HG02798 (cell line): Measurements from ENCODE around the gene EN2.

Experiments used
- ATAC-seq: cut with Tn5 transposase; IDR thresholded peaks from one replicate; pipeline ENCODE4 v1.9.1; 2021; ENCODE audit warnings: mild to moderate bottlenecking; ENCODE audit not compliant: unreplicated experiment, poor library complexity

The EN2 gene

DNA sequence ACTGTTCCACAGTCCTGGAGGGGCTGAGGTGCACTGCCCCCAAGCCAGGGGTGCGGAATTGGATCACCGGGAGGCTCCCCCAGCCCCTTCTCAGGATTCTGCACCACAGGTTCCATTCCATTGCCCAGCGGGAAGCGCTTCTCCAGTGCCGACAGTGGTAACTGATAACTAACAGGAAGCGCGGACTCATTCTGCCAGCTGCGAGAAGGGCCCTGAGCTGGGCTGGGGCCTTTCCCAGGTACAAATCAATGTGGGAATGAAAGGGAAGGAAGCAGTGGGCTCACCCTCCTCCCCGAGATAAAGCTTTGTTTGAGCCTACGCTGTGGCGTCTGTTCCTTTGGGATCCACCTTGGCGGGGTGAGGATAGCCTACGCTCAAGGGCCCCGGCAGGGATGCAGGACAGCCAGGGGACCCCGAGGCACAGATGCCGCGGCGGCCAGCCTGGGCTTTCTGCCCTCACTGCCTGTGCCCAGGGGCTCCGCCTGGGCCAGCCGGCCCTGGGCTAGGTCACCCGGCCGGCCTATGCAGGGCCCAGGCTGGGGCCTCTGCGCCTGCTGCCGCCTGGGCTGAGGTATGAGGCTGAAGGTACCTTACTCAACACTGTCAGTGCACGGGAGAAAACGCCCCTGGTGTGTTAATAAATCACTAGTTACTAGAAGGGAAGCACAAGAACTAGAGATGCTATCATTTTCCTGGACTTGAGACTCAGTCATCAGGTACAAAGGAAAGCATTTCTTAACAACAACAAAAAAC is 39.4 kb downstream of the EN2 start:
- ATAC-seq, result no peak

DNA sequence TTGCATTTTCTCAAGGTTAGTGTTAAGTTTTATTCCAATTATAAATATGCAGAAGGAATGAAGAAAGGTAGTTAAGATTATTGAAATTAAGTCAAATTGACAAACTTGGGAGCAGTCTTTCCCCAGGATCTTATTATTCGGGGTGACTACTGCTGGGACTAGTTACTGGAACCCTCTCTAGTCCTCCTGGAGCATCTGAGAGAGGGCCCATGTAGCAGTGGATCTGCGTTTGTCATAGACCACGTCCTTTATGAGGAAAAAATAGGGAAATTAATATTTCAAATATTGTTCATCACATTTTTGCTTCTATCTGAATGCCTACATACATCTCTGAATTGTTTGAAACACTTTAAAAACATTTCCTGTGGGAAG is 47.5 kb downstream of the EN2 start:
- ATAC-seq, result no peak

DNA sequence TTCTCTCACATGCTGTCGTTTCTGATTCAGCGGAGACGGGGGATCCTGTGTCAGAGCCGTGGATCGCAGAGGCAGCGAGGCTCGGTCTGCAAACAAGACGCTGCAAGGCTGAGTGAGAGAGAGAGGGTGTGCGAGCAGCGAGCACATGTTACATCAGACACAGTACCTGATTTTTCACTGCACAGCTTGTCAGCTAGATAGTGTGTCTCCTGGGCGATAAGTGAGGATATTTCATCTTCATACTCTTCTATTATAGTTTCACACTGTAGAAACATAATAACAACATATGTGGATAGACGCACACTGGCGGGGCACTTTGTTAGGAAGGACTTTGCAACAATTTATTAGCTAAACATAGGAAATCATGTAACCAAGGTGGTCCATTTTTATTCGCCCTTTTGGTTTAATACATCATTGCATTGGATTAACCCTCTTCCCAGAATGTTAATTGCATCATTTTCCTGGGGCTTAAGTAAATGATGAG is 49.0 kb downstream of the EN2 start:
- ATAC-seq, result no peak

DNA sequence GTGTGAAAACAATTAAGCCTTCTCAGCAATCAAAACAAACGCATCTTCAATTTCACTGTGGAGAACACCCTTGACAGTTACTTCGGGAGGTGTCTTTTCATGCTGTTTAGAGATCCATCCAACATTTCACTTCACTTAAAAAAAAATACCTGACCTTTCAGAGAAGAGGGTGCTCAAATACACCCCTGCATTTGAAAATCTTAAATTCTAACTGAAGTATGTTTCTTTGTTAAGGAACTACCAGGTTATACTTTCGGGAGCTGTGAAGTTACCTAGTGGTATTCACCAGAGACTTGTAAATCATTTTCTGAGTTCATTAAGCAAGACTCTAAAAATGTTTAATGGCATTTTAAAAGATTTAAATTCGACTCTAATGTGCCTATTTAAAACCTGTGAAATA is 49.6 kb downstream of the EN2 start:
- ATAC-seq, result no peak

DNA sequence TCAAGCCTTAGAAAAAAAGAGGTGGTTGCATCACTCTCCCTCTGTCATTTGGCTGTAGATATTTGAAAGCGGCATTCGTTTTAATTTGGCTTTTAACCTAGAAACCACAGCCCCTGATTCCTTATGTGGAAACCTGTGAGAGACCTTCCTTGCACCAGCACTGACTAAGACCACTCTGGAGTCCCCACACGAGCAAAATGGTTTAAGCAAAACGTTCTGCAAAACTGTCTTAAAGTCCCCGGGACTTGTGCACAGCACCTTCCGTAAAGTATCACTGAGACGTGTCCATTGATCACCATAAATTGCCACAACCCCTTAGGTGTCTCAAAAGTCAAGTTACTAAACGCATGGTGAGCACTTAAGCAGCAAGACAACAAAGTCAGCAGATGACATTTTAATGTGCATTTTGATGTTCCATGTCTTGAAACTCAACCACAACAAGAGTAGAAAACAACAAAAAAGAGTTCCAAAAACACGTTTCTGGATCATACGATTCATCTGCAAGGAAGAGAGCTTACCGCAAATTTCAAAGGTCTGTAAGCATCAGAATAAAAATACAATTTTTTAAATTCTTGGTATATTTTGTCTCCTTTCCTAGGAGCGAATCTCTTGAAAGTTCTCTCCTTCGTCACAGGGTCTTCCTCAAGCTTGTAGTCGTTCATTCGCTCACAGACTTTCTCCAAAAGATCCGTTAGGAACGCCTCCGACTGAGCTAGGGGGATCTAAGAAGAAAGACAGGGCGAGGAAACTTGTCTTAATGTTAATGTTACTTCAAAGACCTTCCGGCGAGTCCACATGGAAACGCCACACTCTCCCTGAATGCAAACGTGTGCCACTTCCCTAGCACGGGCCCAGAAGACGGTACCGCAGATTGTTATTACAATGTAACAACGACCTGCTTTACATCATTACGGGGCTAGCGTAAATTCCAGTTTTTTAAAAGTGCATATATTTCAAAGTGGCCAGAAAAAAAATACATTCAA is 50.7 kb downstream of the EN2 start:
- ATAC-seq, result no peak

DNA sequence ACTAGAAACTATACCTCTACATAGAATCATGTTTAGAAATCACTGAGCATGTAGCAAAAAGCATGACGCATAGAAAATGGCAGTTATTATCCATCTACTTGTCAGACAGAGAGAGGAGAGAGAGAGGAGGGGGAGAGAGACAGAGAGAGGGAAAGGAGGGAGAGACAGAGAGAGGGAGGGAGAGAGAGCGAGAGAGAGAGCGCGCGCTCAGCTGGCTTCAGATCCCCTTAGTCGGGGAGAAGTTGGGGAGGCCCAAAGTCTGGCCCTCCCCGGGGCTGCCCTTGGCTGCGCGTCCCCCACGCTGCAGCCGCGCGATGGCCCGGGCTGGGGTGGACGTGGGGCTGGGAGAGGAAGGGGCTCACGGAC is 51.4 kb downstream of the EN2 start:
- ATAC-seq, result no peak

DNA sequence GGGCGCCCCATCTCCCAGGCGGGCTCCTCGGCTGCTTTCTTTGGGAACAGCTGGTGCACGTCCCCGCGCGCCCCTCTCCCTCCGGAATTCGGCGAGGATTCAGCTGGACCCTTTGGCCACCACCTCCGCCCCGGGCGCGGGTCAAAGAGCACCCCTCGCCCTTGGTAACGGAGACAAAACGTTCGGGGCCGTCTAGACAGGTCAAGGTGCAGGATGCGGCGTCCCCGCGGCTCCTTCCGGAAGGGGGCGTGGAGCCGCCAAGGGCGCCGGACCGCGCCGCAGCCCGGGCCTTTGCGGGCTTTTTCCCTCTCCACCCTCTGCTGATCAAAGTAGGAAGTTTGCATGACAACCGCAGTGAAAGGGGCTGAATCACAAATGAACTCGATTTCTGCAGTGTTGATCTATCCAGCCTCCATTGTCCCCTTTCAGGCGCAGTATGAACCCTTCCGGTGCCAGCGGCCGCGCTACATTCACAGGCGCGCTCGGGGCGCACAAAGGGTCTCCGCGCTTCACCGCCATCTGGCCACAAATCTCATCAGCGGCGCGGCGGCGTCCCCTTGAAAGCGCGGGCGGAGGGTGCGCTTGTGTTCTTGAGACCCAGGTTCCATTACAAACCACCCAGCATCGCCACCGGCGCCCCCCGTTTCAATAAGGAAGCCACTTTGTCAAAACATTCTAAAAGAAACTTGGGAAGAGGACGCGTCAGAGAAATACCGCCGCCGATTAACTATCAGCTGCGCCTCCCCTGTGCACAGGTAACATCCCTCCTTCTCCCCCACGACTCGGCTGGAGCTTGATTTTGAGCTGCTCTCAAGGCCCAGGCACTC is 52.0 kb downstream of the EN2 start:
- no peak for ATAC-seq

DNA sequence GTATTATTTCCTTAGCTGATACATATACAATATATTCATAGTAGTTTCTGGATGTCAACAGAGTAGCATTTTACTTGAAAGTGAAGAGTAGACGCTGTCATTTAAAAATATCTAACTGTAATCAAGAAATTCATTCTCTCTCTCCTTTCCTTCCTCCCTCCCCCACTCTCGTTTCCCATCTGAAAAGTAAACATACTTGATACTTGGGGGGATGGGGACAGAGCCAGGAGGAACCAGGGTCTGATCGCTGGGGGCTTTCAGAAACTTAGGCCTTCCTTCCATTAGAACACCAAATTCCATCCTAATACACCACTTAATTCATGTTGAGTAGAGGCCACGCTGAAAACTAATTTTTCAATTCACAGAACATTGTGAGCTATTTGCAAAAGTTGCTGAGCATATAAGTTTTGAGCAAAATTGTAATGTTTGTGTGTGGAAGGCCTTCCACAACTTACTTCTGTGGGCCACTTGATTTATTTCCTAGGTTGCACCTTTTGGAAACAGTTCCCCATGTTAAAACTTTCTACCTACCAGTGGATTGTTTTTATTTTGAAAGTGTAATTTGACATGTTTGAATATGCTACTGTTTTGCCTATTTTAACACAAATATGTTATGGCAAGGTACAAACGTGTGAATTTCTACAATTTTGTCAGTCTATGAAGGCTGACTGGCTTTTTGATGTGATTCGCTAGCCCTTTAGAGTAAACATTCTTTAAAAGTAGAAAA is 53.2 kb downstream of the EN2 start:
- ATAC-seq, result no peak

DNA sequence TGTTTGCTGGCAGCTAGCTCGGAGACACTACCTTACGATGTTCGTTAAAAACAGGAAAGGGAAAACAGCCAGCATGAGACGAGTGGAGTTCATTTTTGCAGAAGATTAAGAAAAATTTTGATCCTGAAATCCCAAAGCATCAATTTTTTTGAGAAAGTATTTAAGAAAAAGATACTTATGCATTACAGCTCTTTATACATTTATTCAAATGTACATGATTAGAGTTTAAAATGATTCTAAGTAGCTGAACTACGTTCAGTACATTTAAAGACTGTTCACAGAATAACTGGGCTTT is 53.7 kb downstream of the EN2 start:
- no peak for ATAC-seq

DNA sequence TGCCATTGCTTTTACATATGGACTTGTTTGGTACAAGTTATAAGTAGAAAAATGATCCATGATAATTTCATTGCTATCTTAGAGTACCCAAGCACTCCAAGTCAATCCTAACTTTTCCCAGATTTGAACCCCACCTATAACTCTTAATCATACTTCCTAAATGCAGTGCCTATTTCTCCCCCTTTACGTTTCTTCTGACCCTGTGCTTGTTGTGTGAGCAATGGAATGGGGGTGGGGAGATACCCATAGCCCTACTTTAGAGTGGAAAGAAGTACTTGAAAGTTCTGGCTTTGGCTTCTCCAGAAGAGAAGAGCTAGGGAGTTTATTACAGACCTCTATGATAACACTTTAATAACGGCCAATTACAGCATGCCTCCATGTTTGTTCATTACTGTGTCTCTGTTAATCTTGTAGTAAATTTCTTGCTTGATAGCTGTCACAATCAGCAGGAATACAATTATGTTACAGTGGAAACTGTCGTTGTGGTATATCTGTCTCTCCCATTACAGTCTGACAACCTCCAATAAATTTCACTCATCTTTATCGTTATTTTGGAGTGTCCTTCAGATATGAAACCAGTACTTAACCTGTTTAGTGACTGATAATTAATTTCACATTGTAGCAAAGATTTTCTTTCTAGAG is 54.4 kb downstream of the EN2 start:
- ATAC-seq, result no peak

DNA sequence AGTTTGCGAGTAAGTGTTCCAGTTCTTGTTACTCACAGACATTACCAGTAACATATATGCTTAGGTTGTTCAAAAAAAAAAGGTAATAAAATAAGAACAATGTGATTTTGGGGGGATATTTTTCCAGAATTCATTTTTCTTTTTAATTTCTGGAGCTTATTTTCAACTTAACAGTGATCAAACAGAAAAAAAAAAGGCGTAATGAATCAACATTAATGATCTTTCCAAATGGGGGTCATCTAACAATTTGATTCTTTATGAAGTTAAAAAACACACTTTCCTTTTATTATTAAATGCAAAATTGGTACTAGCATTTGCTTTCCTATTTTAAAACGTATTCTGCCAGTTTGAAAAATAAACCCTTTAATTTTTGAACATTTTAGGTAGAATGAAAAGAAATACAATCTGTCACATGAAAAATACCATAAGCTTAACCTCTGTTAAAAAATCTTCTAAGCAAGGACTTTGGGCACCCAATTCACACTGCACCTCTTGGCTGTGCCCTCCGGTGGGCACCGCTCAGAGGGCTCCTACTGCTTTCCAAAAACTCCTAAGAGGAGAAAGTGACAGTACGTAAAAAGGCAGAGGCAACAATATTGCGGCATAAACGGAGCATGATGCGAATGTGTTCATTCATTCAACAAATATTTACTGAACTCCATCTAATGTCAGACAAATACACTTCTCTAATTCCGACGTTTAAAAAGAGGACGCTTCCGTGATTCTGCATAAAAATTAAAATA is 55.8 kb downstream of the EN2 start:
- no peak for ATAC-seq

DNA sequence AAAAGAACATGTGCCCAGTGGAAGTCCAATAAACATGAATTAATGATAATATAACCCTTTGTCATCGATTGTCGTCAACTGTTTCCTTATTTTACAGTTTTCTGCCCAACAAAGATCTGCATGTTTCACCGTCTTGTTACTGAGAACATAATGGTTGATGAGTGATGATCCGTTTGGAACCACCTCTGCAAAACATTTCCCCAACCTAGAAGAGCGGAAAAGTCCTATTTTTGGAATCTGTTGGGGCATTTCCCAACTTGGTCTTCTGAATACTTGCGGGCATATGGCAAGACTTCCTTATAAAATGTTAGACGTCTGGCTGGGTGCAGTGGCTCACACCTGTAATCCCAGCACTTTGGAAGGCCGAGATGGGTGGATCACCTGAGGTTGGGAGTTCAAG is 56.4 kb downstream of the EN2 start:
- no peak for ATAC-seq
